ENCODE data around the gene ENHO. TPM values are rescaled to one million over a fixed set of nuclear protein-coding genes. Genes with fewer than 3 reads are reported as not detected.

The ENHO gene
- total RNA-seq, 1 donor from 2014 or later, result 0.59 TPM

- Histone ChIP-seq H3K9me3 (no peaks in the 10 kb centered on the region), H3K27me3 (ENCODE audit: low read depth) (peaks cover 28% of the 10 kb centered on the region), H3K4me3 (no peak overlapping the region), H3K36me3 (no peaks in the 10 kb centered on the region), H3K4me1 (peaks cover 8% of the 10 kb centered on the region), H3K27ac (no peak overlapping the region)
- ATAC-seq (no peak), DNase-seq (no peak)
- intact Hi-C loops (cut with DNase I), result no loop called here
- TF ChIP-seq CTCF (IDR thresholded peaks at IDR 0.05), result no peak
Measured at GRCh38 chr9:34555002-34555348, 32.2 kb upstream of the ENHO start.

- TF ChIP-seq CTCF (IDR thresholded peaks at IDR 0.05), result no peak
- Histone ChIP-seq H3K4me3 (no peak overlapping the region), H3K4me1 (peaks cover 3% of the 10 kb centered on the region), H3K27me3 (ENCODE audit: low read depth) (peaks cover 22% of the 10 kb centered on the region), H3K36me3 (no peaks in the 10 kb centered on the region), H3K9me3 (no peaks in the 10 kb centered on the region), H3K27ac (no peak overlapping the region)
- DNase-seq, result no peak
- ATAC-seq, result no peak
- intact Hi-C loops (cut with DNase I), result no loop called here
Measured at GRCh38 chr9:34554211-34555001, 31.6 kb upstream of the ENHO start.

- intact Hi-C loops (cut with DNase I), result no loop called here
- H3K36me3 ChIP-seq, result no peaks in the 10 kb centered on the region
- no peak overlapping the region for H3K27ac ChIP-seq
- no peaks in the 10 kb centered on the region for H3K4me1 ChIP-seq
- ATAC-seq (no peak), DNase-seq (no peak)
- H3K27me3 ChIP-seq (ENCODE audit: low read depth), result peaks cover 14% of the 10 kb centered on the region
- no peak overlapping the region for H3K4me3 ChIP-seq
- TF ChIP-seq CTCF (IDR thresholded peaks at IDR 0.05), result no peak
- H3K9me3 ChIP-seq, result no peaks in the 10 kb centered on the region
Measured at GRCh38 chr9:34553511-34554021, 30.8 kb upstream of the ENHO start.

GRCh38 chr9:34552986-34553385, 30.2 kb upstream of the ENHO start:
- intact Hi-C loops (cut with DNase I), result no loop called here
- no peak for DNase-seq
- Histone ChIP-seq H3K36me3 (no peaks in the 10 kb centered on the region), H3K4me1 (no peaks in the 10 kb centered on the region), H3K9me3 (no peaks in the 10 kb centered on the region), H3K27me3 (ENCODE audit: low read depth) (peaks cover 16% of the 10 kb centered on the region), H3K27ac (no peak overlapping the region), H3K4me3 (no peak overlapping the region)
- no peak for ATAC-seq
- TF ChIP-seq CTCF (IDR thresholded peaks at IDR 0.05), result no peak

- H3K27ac ChIP-seq, result no peak overlapping the region
- no peaks in the 10 kb centered on the region for H3K36me3 ChIP-seq
- intact Hi-C loops (cut with DNase I), result no loop called here
- DNase-seq, result no peak
- H3K4me1 ChIP-seq, result no peaks in the 10 kb centered on the region
- peaks cover 20% of the 10 kb centered on the region for H3K27me3 ChIP-seq (ENCODE audit: low read depth)
- no peak overlapping the region for H3K4me3 ChIP-seq
- no peaks in the 10 kb centered on the region for H3K9me3 ChIP-seq
- TF ChIP-seq CTCF (IDR thresholded peaks at IDR 0.05), result no peak
- no peak for ATAC-seq
Measured at GRCh38 chr9:34552606-34552981, 29.8 kb upstream of the ENHO start.
